CD4-positive, alpha-beta T cell treated with Interleukin-1 beta for 1 hour (primary cell): Measurements from ENCODE around the gene ZMAT5.

ENCODE experiments used
- DNase-seq, 2 donors: peaks; one replicate each; pipeline ENCODE4 v3.0.0-alpha.2; 2020 to 2022

ZMAT5 gene

DNA sequence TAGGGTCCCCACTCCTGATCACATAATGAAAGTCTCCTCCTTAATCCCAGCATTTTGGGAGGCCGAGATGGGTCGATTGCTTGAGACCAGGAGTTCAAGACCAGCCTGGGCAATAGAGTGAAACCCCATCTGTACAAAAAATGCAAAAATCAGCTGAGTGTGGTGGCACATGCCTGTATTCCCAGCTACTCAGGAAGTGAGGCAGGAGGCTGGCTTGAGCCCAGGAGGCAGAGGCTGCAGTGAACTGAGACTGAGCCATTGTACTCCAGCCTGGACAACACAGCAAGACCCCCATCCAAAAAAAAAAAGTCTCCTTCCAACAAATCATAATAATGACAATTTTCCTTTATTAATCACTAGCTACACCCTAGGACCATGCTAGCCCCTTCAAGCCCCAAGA is 15.1 kb downstream of the ZMAT5 start:
- no peak for DNase-seq

DNA sequence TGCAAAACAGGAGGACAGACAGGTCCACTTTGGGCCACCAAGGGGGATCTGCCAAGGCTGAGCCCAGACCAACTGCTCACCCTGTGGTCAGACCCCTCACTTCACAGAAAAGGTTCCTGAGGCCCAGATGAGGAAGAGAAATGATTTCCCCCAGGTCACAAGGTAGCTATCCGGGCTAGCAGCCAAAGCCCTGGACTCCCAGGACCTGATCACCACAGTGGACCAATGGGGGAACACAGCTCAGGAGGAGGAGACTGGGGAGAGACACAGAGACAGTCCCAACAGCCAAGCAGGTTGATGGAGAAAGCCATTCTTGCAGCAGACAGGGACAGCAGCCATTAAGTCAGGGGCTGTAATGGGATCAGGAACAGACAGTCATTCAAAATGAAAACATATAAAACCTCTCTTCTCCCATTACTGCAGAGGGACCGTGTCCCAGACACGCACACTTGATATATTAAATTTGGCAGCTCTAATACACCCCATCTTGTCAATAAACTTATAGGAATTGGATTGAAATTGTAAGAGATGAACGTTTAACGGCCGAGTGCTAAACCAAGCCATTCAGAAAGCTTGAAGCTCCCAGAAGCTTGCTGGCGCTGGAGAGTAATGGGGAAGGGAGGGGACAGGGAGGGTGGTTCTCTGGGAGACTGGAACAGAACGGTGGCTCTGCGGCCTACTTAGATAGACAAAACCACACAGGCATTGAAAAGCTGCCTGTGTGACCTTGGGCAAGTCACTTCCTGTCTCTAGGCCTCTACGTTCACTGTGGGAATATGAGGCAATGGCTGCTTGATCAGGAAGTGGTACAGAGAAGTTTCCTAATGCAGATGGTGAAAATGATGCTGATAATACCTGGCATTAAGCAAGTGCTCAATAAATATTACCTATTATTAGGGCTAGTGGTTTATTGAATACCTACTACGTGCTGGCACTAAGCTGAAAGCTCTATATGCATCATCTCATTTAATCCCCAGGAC is 16.0 kb downstream of the ZMAT5 start:
- DNase-seq, result peak; percentile 39 to 47

DNA sequence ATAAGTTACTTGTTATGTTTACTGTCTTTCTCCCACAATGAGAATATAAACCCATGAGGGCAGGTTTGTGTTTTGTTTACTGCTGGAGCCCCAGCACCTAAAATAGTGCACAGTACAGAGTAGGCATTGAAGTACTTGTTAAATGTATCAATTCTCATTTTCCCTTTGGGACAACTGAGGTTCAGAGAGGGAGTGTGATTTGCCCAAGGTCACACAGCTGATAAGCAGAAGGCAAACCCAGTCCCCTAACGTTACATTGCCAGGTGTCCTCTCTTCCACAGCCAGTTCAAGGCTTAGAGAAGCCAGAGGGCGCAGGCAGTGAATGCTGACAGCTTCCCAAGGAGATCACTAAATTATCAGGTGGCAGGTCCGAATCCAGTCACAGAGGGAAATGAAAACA is 16.8 kb downstream of the ZMAT5 start:
- no peak for DNase-seq

DNA sequence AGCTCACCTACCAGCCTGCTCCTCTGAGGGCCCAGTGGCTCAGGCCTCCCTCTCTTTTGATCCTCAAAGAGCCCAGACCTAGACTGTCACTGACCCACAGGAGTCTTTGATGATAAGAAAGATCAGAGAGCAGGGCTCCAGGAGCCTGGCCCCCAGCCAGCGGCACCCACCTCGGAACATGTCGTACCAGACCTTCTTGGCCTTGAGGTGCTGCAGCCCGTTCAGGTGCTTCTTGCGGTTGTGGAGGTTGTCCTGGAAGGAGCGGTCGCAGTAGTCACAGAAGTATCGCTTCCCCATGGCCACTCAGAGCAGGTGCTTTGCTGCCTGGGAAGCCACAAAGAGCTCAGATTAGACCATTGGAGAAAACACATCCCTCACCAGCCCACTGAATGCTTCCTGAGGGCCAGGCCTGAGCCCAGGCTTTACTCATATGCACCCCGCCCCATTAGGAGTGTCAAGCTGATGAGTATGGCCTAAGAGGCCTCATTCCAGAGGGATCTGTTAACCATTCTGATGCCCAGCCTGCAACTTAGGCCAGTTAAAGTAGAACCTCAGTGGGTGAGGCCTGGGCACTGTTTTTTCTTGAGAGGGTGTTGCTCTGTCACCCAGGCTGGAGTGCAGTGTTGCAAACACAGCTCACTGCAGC is 18.4 kb downstream of the ZMAT5 start:
- DNase-seq, result no peak

DNA sequence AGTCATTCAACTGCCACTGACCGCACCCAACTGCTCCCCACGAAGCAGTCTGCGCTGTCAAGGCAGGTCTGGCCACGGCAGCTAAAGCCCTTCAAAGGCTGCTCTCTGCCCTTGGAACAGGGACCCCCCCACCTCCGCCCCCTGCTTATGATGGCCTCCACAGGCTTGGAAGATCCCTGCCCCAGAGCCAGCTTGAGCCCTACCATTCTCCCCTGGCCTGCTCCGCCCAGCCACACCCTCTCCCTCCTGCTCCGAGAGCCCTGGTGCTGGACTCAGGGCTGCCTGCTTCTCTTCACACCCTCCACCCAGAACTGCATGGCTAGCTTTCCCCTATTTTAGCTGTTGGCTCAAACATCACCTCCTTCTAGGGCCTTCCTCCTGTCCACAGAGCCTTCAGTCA is 19.0 kb downstream of the ZMAT5 start:
- DNase-seq, result no peak

DNA sequence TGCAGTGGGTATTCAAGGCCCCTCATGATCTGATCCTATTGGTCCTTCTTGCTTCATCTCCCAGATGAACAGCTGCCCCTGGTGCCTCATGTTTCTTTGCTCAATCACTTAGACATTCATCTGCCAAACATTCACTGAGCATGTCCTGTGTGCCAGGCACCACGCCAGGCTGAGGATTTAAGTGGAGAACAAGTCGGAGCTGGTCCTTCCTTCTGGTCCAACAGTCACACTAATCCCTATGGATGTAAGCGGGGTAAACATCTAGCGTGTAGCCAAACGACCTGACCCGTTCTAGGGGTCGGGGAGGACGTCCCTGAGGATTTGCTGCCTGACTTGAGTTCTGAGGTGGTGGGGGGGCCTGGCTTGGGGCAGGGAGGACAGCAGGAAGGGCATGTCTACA is 21.9 kb downstream of the ZMAT5 start:
- no peak for DNase-seq

DNA sequence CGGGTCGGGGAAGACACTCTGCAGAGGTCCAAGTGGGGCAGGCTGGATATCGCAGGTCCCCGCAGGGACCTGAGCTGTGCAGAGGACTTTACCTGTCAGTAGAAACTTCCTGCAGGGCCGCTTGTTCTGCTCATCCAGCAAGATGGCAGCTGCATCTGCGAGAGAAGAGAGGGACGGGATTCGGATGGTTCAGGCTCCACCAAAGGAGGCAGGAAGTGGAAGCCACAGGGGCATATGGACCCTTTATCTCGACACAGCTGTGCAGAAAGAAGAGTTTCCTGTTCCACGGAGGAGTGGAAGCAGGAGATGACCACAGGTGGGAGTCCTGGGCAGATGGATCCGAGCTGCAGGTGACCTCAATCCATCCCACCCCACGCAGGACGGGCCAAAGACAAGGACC is 24.5 kb downstream of the ZMAT5 start:
- DNase-seq, result no peak

DNA sequence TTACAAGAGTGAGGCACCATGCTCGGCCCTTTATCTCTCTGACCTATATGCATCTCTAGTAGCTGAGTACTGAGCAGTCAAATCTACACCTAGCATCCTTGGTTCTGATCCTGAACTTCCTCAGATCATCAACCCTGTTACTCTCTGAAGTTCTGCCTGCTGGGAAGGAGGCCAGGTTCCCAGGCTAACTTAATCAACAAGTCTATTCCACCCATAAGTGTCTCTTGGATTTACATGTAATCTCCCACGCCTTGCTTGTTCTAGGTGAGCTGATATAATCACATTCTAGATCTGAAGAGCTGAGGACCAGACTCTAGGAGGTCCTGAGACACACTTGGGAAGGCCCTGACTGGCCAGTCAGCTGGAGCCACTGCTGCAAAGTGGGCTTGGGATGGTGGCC is 24.9 kb downstream of the ZMAT5 start:
- no peak for DNase-seq

DNA sequence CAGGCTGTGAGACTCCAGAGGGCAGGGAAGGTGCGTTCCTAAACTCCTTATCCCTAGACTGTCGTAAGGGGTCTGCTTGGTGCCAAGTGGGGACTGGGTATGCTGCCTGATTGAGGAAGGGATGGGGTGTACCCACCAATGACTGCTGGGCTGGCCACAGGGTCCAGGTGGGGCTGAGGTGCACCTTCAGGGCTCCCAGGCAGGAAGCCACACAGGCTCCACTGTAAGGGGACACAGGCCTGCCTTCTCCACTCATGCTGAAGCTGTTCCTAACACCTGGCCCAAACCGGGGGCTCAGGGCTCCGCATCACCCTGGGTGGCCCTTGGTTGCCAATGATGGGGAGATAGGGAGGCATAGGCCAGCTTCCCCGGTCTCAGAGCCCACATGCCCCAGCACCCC is 26.6 kb downstream of the ZMAT5 start:
- no peak for DNase-seq

DNA sequence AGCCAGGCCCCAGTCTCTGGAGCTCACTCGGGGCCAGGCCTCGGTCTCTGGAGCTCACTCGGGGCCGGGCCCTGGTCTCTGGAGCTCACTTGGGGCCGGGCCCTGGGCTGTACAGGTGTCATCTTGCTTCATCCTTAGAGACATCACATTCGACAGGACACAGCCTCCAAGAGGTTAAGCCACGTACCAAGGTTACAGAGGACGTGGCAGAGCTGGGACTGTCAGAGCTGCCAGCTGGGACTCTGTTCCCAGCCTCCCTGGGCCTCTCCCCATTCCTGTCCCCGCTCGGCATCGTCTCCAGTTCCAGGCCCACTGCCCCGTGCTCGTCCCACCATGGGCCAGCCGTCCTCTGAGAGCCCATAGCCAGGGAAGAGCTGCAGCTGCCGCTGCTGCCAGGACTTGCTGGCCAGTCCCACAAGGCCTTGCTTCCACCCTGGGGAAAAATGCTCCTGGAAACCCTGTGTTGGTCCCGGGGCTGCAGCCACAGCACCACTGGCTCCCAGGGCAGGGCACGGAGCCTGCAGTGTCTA is 27.4 kb downstream of the ZMAT5 start:
- no peak for DNase-seq

DNA sequence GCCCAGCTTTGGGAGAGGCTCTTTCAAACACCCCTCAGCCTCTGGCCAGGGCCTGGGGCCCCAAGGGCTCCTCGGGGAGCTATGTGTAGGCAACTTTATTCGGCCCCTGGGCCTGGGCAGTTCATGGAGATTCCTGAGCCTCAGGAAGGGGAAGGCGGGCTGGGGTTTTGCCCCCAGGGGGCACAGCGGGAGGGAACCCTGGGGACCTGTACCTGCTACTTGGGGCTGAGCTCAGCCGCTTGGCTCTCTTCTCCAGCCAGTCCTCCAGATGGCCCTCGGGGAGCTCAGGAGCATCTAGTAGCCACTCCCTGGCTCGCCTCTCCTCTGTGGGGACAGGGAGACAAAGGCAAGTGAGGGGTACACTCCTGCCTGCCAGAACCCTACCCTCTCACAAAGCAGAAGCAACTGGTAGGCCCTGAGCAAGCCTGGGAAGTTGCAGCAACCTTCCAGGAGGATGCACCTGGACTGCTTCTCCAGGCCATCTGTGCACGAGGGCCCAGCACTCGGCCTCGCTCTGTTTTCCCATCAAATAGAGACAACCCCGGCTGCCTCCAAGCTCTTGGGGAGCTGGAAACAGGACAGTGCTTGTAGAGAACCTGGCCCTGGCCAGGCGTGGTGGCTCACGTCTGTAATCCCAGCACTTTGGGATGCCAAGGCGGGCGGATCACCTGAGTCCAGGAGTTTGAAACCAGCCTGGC is 28.5 kb downstream of the ZMAT5 start:
- DNase-seq, result no peak

DNA sequence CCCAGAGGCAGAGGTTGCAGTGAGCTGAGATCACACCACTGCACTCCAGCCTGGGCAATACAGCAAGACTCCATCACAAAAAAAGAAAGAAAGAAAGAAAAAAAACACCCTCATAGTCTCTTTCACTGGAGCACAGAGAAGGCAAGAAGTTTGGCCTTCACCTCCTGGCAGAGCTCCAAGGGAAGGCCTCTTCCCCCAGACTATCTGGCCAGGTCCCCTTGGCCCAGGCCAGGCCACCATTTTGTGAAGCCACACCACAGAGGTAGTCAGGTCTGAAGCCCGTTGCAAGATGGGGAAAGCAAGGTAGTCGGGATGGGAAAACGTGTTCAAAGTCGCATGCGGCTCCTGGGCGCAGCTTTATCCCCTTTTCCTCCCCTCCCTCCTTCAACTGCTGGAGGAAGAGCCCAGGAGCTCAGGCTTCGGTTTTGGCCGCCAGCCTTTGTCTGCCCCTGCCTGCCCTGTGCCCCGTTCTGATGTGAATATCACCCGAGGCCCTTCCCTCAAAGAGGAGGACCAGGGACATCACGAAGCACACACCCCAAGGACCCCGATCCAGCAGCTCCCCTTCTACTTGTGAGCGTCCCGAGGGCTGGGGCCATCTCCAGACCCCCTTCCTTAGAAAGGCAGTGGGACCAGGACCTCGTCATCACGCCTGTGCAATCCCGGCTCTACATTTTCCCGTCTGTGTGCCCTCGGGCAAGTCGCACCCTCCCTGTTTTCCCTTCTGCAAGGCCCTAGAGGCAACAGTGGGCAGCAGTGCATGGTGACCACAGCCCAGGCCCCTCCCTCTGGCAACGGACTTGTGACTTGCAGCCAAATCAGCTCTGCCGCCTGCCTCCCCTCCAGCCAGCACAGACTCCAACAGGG is 29.3 kb downstream of the ZMAT5 start:
- DNase-seq, result no peak

DNA sequence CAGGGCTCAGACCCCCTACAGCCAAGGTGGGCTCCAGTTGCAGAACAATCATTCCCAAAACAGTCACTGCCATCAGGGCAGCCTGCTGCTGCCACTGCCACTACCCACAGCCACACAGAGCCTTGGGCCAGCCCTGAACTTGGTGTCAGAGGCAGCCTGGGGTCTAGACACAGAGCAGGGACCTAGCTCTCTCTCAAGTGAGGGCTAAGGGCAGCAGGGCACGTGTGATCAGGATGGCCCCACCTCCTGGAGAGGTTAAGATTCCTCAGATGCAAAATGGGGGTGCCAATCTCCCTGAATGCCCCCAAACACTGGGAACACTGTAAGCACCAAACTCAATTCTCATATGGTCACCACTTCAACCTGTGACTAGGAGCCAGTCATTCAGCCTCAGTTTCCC is 31.4 kb downstream of the ZMAT5 start:
- DNase-seq, result no peak

DNA sequence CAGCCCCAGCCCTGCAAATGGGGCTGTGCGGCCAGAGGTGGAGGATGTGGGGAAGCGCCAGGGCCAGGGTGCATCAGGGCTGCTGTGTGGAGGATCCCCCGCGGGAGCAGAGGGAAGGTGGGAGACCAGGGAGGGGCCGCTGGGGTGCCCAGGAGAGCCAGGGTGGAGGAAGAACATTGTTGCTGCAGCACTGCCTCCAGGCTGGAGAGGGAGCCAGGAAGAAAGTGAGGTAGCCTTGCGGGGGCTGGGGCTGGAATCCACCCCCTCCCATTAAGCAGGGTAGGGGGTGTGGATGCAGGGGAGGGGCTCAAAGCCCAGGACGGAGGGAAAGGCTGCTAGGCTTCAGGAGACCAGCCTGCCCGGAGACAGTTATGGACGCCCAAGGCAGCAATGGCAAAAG is 32.0 kb downstream of the ZMAT5 start:
- DNase-seq, result no peak

DNA sequence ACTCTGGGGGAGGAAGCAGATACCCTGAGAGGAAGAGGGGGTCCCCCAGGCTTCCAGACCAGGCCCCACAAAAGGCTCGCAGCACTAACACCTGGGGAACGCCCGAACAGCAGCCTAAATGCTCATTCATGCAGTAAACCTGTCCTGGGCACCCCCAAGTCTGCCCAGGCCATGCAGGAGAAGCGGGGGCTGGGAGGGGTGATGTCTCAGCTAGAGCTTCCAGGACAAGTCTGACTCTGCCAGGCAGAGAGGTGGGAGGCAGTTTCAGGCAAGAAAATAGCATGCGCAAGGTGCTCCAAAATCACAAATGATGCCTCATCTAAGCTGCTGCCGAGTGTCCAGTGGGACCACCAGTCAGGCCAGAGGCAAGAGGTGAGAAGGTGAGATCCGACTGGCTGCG is 32.4 kb downstream of the ZMAT5 start:
- no peak for DNase-seq

DNA sequence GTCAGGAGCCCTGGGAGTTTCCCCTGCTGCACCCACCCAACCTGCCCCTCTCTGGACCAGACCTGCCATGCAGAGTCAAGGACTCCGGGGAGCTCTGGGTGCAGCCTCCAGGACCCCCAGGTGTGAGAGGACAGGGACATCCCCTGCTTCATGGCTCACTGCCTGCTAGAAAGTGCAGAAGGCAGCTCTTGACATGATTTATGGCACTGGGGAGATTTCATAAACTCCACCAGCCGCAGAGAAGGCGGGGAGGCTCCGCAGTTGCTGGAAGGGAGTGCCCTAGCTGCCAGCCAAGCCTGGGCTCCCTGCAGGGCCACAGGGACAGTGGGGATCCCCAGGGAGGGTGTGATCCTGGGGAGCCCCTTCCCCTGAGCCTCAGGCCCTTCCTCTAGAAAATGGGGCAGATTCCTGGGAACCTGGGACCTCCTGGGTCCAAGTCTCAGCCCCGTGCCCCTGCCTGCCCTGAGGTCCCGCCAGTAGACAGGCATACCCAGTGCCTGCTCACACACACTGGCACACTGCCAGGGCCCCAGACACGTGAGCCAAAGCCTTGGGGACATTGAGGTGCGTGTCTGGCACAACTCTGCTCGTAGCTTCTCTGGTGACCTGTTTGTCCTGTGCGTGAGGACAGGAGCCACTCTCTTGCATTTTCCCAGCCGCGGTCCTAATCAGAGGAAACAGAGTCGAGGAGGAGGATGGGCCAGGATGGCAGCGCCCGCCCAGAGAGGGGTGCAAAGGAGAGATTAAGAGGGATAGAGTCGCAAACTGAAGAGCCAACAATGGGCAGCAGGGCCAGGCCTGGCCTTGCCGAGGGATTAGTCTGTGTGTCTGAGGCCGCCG is 33.2 kb downstream of the ZMAT5 start:
- DNase-seq, result no peak

DNA sequence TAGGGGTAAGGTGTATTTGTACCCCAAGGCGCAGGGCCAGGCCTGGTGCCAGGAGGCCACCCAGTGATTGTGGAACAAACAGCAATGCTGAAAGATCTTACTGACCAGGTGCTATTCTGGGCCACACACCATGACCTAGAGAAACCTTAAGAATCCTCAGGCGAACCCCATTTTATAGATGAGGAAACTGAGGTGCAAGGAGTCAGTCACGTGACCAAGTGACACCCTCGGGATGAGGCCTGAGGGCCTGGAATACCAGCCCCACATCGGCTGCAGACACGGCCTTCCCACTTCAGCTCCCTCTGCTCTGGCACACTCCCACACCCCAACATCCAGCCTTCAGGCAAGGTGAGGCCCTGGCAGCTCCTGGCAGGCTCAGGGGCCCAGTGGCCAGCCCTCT is 33.9 kb downstream of the ZMAT5 start:
- no peak for DNase-seq

DNA sequence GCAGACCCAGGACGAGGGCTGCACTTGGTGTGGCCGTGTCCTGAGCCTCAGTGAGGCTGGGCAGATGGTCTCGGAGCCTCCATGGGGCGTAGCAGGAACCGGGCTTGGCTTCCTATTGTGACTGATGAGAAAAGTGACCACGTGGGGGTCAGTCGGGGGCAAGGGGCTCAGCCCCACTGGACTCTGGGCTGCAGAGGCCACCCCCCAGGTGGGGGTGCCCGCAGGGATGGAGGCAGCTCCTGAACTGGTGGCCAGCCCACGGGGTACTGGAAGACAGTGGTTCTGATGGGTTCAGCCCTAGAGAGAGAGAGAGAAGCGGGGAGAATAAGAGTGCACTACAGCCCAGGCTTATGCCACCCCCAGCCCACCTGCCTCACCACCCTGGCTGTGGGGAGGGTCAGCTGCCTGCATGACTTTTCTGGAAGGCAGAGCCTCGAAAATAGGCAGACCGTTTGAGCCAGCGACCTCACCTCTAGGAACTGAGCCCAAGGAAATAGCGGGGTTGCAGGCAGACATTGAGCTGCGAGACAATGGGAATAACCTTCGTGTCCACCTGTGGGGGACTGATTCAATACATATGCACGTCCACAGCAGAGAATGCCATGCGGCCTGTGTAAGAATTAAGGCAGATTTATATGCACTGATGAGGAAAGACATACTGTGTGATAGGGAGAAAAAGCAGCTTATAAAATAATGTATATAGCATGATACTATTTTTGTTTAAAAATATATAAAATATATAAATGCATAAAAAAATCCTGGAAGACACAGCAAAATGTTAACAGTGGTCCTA is 35.6 kb downstream of the ZMAT5 start:
- DNase-seq, result no peak

DNA sequence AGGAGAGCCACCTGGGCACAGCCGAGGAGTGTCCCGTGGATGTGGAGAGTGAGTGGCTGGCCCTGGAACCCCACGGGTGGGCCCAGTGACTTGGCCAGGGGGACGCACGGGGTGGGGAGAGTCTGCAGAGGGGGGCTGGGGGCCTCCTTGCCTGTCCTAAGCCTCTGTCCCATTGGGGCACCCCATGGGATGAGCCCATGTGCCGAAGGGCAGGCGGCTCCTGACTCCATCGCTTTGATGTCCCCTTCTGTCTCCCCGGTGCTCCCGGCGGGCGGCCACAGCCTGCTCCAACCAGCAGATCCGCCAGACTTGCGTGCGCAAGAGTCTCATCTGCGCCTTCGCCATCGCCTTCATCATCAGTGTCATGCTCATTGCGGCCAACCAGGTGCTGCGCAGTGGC is 37.6 kb downstream of the ZMAT5 start:
- DNase-seq, result no peak

DNA sequence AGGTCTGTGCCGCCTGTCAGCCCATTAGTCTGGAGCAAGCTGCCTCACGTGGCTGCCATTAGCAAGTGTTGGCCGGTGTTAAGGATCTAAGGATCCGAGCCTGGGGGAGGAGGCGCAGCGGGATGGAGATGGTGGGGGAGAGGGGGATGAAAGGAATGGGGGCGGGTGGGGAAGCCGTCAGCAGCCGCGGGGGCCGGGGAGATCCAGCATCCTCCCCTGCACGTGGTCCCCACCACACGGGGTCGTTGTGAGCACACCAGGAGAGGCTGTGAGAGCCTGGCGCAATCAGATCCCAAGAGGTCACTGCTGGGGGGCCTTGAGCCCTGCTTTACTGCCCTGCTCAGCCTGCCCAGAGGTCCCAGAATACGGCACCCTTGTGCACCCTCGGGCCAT is 39.7 kb downstream of the ZMAT5 start:
- DNase-seq, result peak in 1 of 2 donors; percentile 8
